ENCODE data around the gene ITIH4.

The ITIH4 gene

GRCh38 chr3:52791928-52792327 lies 38.5 kb downstream of the ITIH4 start:
- H3K4me3 ChIP-seq (ENCODE audit: low read depth, low read length) = no peak overlapping the region
- DNase-seq (ENCODE audit: low read depth) = no peak
- TF ChIP-seq, protein P1, sequence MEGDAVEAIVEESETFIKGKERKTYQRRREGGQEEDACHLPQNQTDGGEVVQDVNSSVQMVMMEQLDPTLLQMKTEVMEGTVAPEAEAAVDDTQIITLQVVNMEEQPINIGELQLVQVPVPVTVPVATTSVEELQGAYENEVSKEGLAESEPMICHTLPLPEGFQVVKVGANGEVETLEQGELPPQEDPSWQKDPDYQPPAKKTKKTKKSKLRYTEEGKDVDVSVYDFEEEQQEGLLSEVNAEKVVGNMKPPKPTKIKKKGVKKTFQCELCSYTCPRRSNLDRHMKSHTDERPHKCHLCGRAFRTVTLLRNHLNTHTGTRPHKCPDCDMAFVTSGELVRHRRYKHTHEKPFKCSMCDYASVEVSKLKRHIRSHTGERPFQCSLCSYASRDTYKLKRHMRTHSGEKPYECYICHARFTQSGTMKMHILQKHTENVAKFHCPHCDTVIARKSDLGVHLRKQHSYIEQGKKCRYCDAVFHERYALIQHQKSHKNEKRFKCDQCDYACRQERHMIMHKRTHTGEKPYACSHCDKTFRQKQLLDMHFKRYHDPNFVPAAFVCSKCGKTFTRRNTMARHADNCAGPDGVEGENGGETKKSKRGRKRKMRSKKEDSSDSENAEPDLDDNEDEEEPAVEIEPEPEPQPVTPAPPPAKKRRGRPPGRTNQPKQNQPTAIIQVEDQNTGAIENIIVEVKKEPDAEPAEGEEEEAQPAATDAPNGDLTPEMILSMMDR (conservative IDR thresholded peaks at IDR 0.05; ENCODE audit: low read depth, low read length) = no peak

DNA sequence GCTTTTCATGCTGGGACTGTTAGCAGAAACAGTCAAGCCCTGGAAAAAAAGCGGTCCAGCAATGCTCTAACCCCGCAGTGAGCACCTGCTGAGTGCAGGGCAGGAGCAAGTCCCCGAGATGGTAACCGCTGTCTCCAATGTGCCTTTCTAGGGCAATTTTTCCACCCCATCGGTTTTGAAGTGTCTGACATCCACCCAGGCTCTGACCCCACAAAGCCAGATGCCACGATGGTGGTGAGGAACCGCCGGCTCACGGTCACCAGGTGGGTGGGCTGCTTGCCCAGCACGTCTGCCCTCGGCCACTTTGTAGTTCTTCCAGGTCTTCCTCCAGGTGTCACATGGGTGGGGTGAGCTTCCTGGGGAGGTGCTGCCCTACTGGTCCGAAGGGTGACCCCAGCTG lies 39.1 kb downstream of the ITIH4 start:
- TF ChIP-seq, protein P1 (conservative IDR thresholded peaks at IDR 0.05; ENCODE audit: low read depth, low read length) = no peak
- DNase-seq (ENCODE audit: low read depth) = no peak
- no peak overlapping the region for H3K4me3 ChIP-seq (ENCODE audit: low read depth, low read length)

- no peak overlapping the region for H3K4me3 ChIP-seq (ENCODE audit: low read depth, low read length)
- TF ChIP-seq, protein P1 (conservative IDR thresholded peaks at IDR 0.05; ENCODE audit: low read depth, low read length) = no peak
- DNase-seq (ENCODE audit: low read depth) = no peak
Observed at GRCh38 chr3:52790741-52791140, 39.7 kb downstream of the ITIH4 start.

DNA sequence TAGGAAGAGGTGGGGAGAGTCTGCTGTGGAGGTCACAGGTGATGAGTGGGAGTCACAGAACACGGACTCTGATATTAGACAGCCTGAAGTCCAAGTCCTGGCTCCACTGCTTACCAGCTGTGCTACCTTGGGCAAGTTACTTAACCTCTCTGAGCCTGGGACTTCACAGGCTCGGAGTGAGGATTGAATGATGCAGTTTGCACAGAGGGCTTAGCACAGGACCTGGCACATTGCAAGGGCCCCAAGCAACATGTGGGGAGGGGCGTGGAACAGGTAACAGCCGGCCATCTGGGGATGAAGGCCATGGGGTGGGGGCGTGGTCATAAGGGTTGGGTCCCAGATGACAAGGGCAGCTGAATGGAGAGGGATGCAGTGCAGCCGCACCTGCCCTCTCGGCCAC lies 40.1 kb downstream of the ITIH4 start:
- TF ChIP-seq, protein P1 (conservative IDR thresholded peaks at IDR 0.05; ENCODE audit: low read depth, low read length) = no peak
- no peak for DNase-seq (ENCODE audit: low read depth)
- H3K4me3 ChIP-seq (ENCODE audit: low read depth, low read length) = no peak overlapping the region

GRCh38 chr3:52789746-52790040 lies 40.8 kb downstream of the ITIH4 start:
- TF ChIP-seq, protein P1 (conservative IDR thresholded peaks at IDR 0.05; ENCODE audit: low read depth, low read length) = no peak
- no peak for DNase-seq (ENCODE audit: low read depth)

GRCh38 chr3:52788890-52789745 lies 41.4 kb downstream of the ITIH4 start:
- DNase-seq (ENCODE audit: low read depth) = no peak
- TF ChIP-seq, protein P1 (conservative IDR thresholded peaks at IDR 0.05; ENCODE audit: low read depth, low read length) = no peak

More at GRCh38 chr3:52789746-52790040, 40.8 kb downstream of the ITIH4 start:
- no peak overlapping the region for H3K4me3 ChIP-seq (ENCODE audit: low read depth, low read length)

More at GRCh38 chr3:52788890-52789745, 41.4 kb downstream of the ITIH4 start:
- no peak overlapping the region for H3K4me3 ChIP-seq (ENCODE audit: low read depth, low read length)
